Measurements from ENCODE around the gene GOLGA8A. TPM values are rescaled to one million over a fixed set of nuclear protein-coding genes. Genes with fewer than 3 reads are reported as not detected.
"Not testable (repeated sequence)": the region's sequence is repeated elsewhere in the genome, so short reads cannot be mapped to it uniquely, and the experiment has no call there.

Gene GOLGA8A
- total RNA-seq, 2 donors from 2014 or later = 65.6 to 124 TPM

- no CpG with 5 or more reads among the region's 19 CpGs for WGBS, 2 donors
- ATAC-seq, DNase-seq: not testable (repeated sequence)
These were observed 28.1 kb downstream of the GOLGA8A start for GRCh38 chr15:34409511-34409910.

GRCh38 chr15:34408973-34409372, 28.6 kb downstream of the GOLGA8A start:
- DNase-seq; H3K9me3 ChIP-seq; H3K27ac ChIP-seq; H3K4me1 ChIP-seq; ATAC-seq; intact Hi-C loops (cut with DNase I); H3K4me3 ChIP-seq; H3K36me3 ChIP-seq (replicated peaks in 1 of 2; ENCODE audit: insufficient read depth in 1 of 2, low read depth in 2 of 2); H3K27me3 ChIP-seq: not testable (repeated sequence)
- no CpG with 5 or more reads among the region's 10 CpGs for WGBS, 2 donors

More at GRCh38 chr15:34409511-34409910, 28.1 kb downstream of the GOLGA8A start:
- H3K4me3 ChIP-seq; H3K9me3 ChIP-seq; H3K27me3 ChIP-seq; H3K27ac ChIP-seq; H3K4me1 ChIP-seq; intact Hi-C loops (cut with DNase I); H3K36me3 ChIP-seq (replicated peaks in 1 of 2; ENCODE audit: insufficient read depth in 1 of 2, low read depth in 2 of 2): not testable (repeated sequence)

DNA sequence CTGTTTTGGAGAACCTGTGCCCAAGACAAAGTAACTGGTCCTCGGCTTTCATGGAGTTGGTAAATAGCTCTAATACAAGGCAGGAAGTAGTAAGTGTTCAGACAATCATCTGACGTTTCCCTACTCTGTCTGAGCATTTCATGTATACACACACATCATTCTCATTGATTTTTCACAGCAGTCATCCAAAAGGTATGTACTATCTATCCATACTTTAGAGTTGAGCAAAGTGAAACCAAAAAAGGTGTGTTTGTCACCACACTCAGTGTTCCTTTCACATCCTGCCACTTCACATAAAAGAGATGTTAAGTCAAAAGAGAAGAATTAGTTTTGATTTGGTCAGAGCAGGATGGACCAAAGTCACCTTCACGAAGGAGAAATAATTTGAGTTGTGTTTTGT, 33.7 kb downstream of the GOLGA8A start:
- no CpG with 5 or more reads among the region's 3 CpGs for WGBS, 2 donors
- H3K27ac ChIP-seq; DNase-seq; intact Hi-C loops (cut with DNase I); ATAC-seq; H3K27me3 ChIP-seq; H3K36me3 ChIP-seq (replicated peaks in 1 of 2; ENCODE audit: insufficient read depth in 1 of 2, low read depth in 2 of 2); H3K4me1 ChIP-seq; H3K4me3 ChIP-seq; H3K9me3 ChIP-seq: not testable (repeated sequence)

DNA sequence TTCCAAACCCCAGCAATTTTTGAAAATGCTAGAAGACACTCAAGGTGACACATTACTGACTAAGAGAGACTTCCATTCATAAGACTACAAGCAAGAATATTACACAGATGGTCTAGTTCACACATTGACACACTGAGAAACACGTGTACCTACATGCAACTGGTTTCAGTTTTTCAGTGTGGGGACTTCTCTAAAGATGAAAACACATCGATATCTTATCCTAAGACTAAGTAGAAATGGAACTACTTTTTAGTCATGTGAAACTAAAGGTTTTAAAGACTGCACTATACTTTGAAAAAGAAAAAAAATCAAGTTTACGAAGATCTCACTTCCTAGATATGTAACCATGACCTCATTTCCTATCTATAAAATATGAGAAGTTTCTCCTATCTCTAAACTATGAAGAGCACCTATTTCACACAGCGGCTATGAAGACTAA, 34.4 kb downstream of the GOLGA8A start:
- DNase-seq; H3K4me1 ChIP-seq; ATAC-seq; H3K9me3 ChIP-seq; H3K27ac ChIP-seq; H3K36me3 ChIP-seq (replicated peaks in 1 of 2; ENCODE audit: insufficient read depth in 1 of 2, low read depth in 2 of 2); H3K4me3 ChIP-seq; intact Hi-C loops (cut with DNase I); H3K27me3 ChIP-seq: not testable (repeated sequence)
- WGBS, 2 donors = 75 to 81% methylated on average over 2 of the region's 4 CpGs

- DNase-seq; intact Hi-C loops (cut with DNase I); H3K27me3 ChIP-seq; H3K4me1 ChIP-seq; H3K9me3 ChIP-seq; ATAC-seq; H3K4me3 ChIP-seq; H3K36me3 ChIP-seq (replicated peaks in 1 of 2; ENCODE audit: insufficient read depth in 1 of 2, low read depth in 2 of 2); H3K27ac ChIP-seq: not testable (repeated sequence)
- WGBS, 2 donors = no CpG with 5 or more reads among the region's 6 CpGs
These were observed 39.9 kb downstream of the GOLGA8A start for GRCh38 chr15:34397637-34398259.

GRCh38 chr15:34392981-34393380, 44.6 kb downstream of the GOLGA8A start:
- ATAC-seq; H3K9me3 ChIP-seq; H3K4me3 ChIP-seq; H3K27me3 ChIP-seq; H3K36me3 ChIP-seq (replicated peaks in 1 of 2; ENCODE audit: insufficient read depth in 1 of 2, low read depth in 2 of 2); DNase-seq; intact Hi-C loops (cut with DNase I); H3K27ac ChIP-seq; H3K4me1 ChIP-seq: not testable (repeated sequence)
- WGBS, 2 donors = no CpG with 5 or more reads among the region's 2 CpGs

GRCh38 chr15:34389594-34390086, 48.0 kb downstream of the GOLGA8A start:
- ATAC-seq; DNase-seq; H3K4me1 ChIP-seq; intact Hi-C loops (cut with DNase I); H3K27me3 ChIP-seq; H3K4me3 ChIP-seq; H3K27ac ChIP-seq; H3K9me3 ChIP-seq; H3K36me3 ChIP-seq (replicated peaks in 1 of 2; ENCODE audit: insufficient read depth in 1 of 2, low read depth in 2 of 2): not testable (repeated sequence)
- WGBS, 2 donors = no CpG with 5 or more reads among the region's 16 CpGs

Other genes starting within 250 kb of the GOLGA8A start
- 10 to 100 TPM; 45.8 to 50.3 TPM for gene KATNBL1, start 227.7 kb downstream of the GOLGA8A start, total RNA-seq
- gene EMC4, start 212.8 kb downstream of the GOLGA8A start, total RNA-seq = 10 to 100 TPM; 46.5 to 52.9 TPM
- 10 to 100 TPM; 15.0 to 16.2 TPM for gene SLC12A6, start 100.0 kb downstream of the GOLGA8A start, total RNA-seq
- gene NOP10, start 94.7 kb downstream of the GOLGA8A start, total RNA-seq = 10 to 100 TPM; 25.7 to 32.4 TPM
- not detected for gene NUTM1, start 94.5 kb downstream of the GOLGA8A start, total RNA-seq
- 10 to 100 TPM; 13.5 to 16.5 TPM for gene LPCAT4, start 70.6 kb downstream of the GOLGA8A start, total RNA-seq
- gene GOLGA8B, start 145.8 kb upstream of the GOLGA8A start, total RNA-seq = 100 to 1,000 TPM; 214 to 709 TPM

Data from body of pancreas (tissue), 4 donors.